Stimulated activated memory B cell treated with anti-CD40 and anti-IgM and Interleukin-4, amounts not matched to agents 10 μg/mL and 1 μg/mL and 100 μg/mL, for 72 hours (primary cell): ENCODE measurements around the gene SLC16A6.
A peak's percentile ranks its signal among the peaks of the same experiment; 100 is the strongest.

Experiments
- ATAC-seq: fragments of 150-1000 bp; cut with Tn5 transposase; 2 replicates; pipeline ENCODE4 v1.10.0; 2021
- H3K27ac Mint-ChIP-seq: one replicate; pipeline ENCODE4 v1.8.0; 2022; ENCODE audit warnings: mild to moderate bottlenecking, mixed read lengths
- H3K27me3 Mint-ChIP-seq: one replicate; pipeline ENCODE4 v1.8.0; 2022; ENCODE audit warnings: mixed read lengths
- H3K36me3 Mint-ChIP-seq: one replicate; pipeline ENCODE4 v1.8.0; 2022; ENCODE audit warnings: mixed read lengths
- H3K4me1 Mint-ChIP-seq: one replicate; pipeline ENCODE4 v1.8.0; 2022; ENCODE audit warnings: mixed read lengths
- H3K4me3 Mint-ChIP-seq: one replicate; pipeline ENCODE4 v1.8.0; 2022; ENCODE audit warnings: mild to moderate bottlenecking, moderate library complexity, mixed read lengths
- H3K9me3 Mint-ChIP-seq: one replicate; pipeline ENCODE4 v1.8.0; 2022; ENCODE audit warnings: mixed read lengths

Gene SLC16A6

DNA sequence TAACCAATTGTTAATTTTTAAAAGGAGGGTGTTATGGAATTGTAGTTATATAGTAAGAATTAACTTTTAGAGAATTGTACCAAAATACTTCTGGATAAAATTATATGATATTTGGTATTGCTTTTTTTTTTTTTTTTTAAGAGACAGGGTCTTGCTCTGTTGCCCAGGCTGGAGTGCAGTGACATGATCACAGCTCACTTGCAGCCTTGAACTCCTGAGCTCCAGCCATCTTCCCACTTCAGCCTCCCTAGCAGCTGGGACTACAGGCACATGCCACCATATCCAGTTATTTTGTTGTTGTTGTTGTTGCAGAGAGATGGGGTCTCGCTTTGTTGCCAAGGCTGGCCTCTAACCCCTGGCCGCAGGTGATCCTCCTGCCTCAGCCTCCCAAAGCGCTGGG lies 8.9 kb upstream of the SLC16A6 start:
- Mint-ChIP-seq H3K9me3 (no peaks in the 10 kb centered on the region), H3K27me3 (no peaks in the 10 kb centered on the region), H3K4me1 (peaks cover 15% of the 10 kb centered on the region), H3K4me3 (no peak overlapping the region), H3K36me3 (peaks cover 6% of the 10 kb centered on the region), H3K27ac (no peak overlapping the region)
- no peak for ATAC-seq

DNA sequence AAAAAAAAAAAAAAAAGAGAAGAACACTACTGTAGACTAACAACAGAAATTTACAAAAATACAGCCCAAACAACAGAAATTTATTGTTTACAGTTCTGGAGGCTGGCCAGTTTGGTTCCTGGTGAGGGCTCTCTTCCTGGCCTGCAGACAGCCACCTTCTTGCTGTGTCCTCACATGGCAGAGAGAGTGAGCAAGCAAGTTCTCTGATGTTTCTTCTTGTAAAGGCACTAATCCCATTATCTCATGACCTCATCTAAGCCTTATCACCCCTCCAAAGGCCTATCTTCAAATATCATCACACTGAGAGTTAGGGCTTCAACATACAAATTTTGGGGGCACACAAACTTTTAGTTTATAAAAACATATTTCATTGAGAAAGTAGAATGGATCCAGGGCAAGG lies 7.7 kb upstream of the SLC16A6 start:
- H3K4me3 Mint-ChIP-seq: no peak overlapping the region
- H3K4me1 Mint-ChIP-seq: peaks cover 18% of the 10 kb centered on the region
- no peak overlapping the region for H3K27ac Mint-ChIP-seq
- no peak for ATAC-seq
- no peaks in the 10 kb centered on the region for H3K27me3 Mint-ChIP-seq
- no peaks in the 10 kb centered on the region for H3K9me3 Mint-ChIP-seq
- H3K36me3 Mint-ChIP-seq: peaks cover 6% of the 10 kb centered on the region

- H3K27ac Mint-ChIP-seq: no peak overlapping the region
- H3K4me3 Mint-ChIP-seq: no peak overlapping the region
- peaks cover 6% of the 10 kb centered on the region for H3K36me3 Mint-ChIP-seq
- ATAC-seq: no peak
- peaks cover 25% of the 10 kb centered on the region for H3K4me1 Mint-ChIP-seq
- no peaks in the 10 kb centered on the region for H3K9me3 Mint-ChIP-seq
- H3K27me3 Mint-ChIP-seq: no peaks in the 10 kb centered on the region
Measured at GRCh38 chr17:68297195-68297594, 6.3 kb upstream of the SLC16A6 start.

DNA sequence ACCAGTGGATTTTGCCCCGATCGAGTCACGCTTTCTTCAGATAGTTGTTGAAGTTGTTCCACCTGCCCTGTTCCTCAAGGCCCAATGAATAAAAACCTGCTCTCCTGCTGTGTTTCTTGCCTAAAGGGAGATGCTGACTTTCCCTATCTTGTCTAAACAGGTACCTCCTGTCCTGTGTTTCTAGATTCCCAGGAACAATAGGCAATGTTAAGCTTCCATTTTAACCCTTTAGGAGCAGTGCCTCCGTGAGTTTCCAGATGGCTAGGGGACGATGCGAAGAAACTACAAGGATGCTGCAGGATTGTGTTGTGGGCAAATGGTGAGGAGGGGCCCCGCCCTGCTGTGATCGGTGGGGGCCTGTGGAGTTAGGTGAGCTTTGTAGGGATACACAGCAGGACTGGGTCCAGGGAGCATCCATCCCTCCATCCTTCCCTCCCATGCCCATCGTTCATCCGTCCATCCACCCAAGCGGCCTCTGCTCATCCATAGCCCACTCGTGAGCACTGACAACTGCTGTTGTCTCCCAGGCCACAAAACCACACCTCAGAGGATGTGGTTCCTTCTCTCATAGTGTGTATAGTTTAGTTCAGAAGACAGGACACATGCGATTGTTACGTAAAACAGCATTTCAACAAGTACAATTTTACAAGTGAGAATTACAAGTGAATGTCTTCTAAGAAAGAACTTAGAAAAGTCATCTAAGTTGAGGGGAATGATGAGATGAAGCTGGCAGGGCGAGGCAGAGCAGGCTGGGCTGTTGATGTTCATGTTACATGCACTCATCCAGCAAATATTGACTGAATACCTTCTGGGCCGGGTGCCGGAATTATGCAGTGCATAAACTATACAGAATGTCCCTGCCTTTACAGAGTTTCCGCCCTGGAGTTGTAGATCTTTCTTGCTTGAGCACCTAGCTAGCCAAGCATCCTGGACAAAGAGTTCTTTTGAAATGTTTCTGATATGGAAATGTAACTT lies 5.6 kb upstream of the SLC16A6 start:
- H3K27ac Mint-ChIP-seq: no peak overlapping the region
- no peak overlapping the region for H3K4me3 Mint-ChIP-seq
- no peak for ATAC-seq
- H3K4me1 Mint-ChIP-seq: peaks cover 28% of the 10 kb centered on the region
- H3K36me3 Mint-ChIP-seq: peaks cover under 1% of the 10 kb centered on the region
- no peaks in the 10 kb centered on the region for H3K27me3 Mint-ChIP-seq
- H3K9me3 Mint-ChIP-seq: no peaks in the 10 kb centered on the region

- no peak overlapping the region for H3K4me3 Mint-ChIP-seq
- no peaks in the 10 kb centered on the region for H3K9me3 Mint-ChIP-seq
- H3K36me3 Mint-ChIP-seq: no peaks in the 10 kb centered on the region
- no peak overlapping the region for H3K27ac Mint-ChIP-seq
- ATAC-seq: no peak
- no peaks in the 10 kb centered on the region for H3K27me3 Mint-ChIP-seq
- peaks cover 39% of the 10 kb centered on the region for H3K4me1 Mint-ChIP-seq
Measured at GRCh38 chr17:68295086-68295485, 4.2 kb upstream of the SLC16A6 start.

GRCh38 chr17:68294617-68295016 lies 3.7 kb upstream of the SLC16A6 start:
- no peaks in the 10 kb centered on the region for H3K36me3 Mint-ChIP-seq
- no peaks in the 10 kb centered on the region for H3K27me3 Mint-ChIP-seq
- H3K4me3 Mint-ChIP-seq: no peak overlapping the region
- H3K27ac Mint-ChIP-seq: no peak overlapping the region
- H3K9me3 Mint-ChIP-seq: no peaks in the 10 kb centered on the region
- no peak for ATAC-seq
- H3K4me1 Mint-ChIP-seq: peaks cover 44% of the 10 kb centered on the region

- Mint-ChIP-seq H3K27ac (no peak overlapping the region), H3K4me3 (no peak overlapping the region), H3K27me3 (no peaks in the 10 kb centered on the region), H3K36me3 (no peaks in the 10 kb centered on the region), H3K4me1 (peaks cover 46% of the 10 kb centered on the region), H3K9me3 (no peaks in the 10 kb centered on the region)
- no peak for ATAC-seq
Measured at GRCh38 chr17:68294196-68294555, 3.2 kb upstream of the SLC16A6 start.

DNA sequence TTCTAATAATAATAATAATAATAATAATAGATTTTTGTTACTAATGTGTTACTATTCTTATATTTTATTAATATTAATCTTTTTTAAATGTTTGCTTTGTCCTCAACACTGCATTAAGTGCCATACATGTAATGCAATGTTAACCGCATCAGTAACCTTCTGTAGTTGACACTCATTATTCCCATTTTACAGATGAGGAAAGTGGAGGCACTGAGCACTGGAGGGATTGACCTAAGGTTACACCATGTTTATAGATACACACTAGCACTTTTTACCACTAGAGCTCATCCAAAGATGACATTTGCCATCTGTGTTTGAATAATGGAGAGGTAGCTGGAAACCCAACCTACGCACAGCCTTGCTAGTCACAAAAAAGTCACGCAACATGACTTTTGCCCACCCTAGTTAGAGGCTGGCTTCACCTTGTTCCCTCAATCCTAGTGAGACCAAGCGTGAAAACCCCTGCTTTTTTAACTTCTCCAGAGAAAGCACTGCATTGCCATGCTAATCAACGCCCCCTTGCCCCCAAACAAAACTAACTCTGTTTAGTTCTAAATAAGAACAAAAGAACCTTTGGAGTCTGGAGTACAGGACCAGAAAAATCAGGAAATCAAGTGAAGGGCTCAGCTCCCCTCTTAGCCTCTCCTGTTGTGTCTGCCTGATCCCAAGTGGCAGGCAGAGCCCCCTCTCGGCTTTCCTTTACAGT lies 2.7 kb upstream of the SLC16A6 start:
- H3K9me3 Mint-ChIP-seq: no peaks in the 10 kb centered on the region
- no peak overlapping the region for H3K27ac Mint-ChIP-seq
- no peak overlapping the region for H3K4me3 Mint-ChIP-seq
- H3K4me1 Mint-ChIP-seq: peaks cover 52% of the 10 kb centered on the region
- no peaks in the 10 kb centered on the region for H3K27me3 Mint-ChIP-seq
- ATAC-seq: no peak
- no peaks in the 10 kb centered on the region for H3K36me3 Mint-ChIP-seq

DNA sequence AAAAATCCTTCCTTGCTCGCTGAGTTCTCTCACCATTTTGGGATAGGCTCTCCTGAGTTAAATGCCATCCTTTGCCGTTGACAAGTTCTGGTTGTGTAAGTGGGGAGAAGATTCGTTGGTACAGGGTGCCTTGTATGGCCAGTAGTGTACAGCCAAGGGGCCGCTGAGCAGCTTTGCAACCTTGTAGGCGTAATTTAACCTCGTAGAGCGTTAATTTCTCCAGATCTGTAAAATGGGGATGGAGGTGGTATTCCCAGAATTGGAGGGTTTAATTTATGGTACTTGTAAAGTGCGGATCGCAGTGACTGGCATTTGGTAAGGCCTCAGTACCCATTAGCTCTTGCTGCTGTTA lies 1.7 kb upstream of the SLC16A6 start:
- H3K27me3 Mint-ChIP-seq: no peaks in the 10 kb centered on the region
- no peak for ATAC-seq
- peaks cover 61% of the 10 kb centered on the region for H3K4me1 Mint-ChIP-seq
- peak overlapping the region; percentile 100 for H3K27ac Mint-ChIP-seq
- no peaks in the 10 kb centered on the region for H3K9me3 Mint-ChIP-seq
- H3K36me3 Mint-ChIP-seq: no peaks in the 10 kb centered on the region
- peak overlapping the region; percentile 92 for H3K4me3 Mint-ChIP-seq

GRCh38 chr17:68291836-68292688 lies 1.1 kb upstream of the SLC16A6 start:
- Mint-ChIP-seq H3K27me3 (no peaks in the 10 kb centered on the region), H3K4me1 (peaks cover 66% of the 10 kb centered on the region), H3K4me3 (peak overlapping the region; percentile 92), H3K9me3 (no peaks in the 10 kb centered on the region), H3K27ac (peak overlapping the region; percentile 100), H3K36me3 (no peaks in the 10 kb centered on the region)
- ATAC-seq: peak; percentile 89

DNA sequence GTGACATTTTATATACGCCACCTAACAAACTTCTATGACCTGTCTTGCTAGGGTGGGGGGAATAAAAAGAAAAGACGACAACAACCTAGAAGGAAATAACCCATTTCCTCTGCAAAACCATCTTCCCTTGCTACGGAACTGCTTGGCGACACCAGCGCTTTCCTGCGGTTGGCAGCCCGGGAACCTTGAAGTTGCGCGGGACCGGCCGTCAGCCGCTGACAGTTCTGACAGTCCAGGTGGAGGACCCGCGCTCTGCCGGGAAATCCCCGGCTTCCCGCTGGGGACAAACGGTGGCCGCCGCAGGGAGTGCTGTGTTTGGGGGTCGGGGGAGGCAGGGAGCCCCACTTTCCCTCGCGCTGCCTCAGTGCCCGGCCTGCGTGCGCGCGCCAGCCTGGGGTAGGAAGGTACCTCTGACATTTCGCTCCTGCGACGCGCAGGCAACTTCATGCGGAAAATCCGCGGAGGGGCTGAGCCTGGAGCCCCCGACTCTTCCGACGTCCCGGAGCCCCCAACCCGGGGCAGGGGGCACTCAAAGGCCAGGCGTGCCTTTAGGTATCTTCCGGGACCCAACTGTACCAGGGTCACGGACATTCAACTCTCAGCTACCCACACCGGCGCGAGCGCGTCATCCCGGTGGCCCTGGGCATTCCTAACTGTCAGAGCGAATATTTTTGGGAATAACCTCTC lies 516 bp downstream of the SLC16A6 start:
- Mint-ChIP-seq H3K9me3 (no peaks in the 10 kb centered on the region), H3K4me3 (peak overlapping the region; percentile 95), H3K4me1 (peaks cover 55% of the 10 kb centered on the region), H3K27me3 (no peaks in the 10 kb centered on the region), H3K36me3 (no peaks in the 10 kb centered on the region), H3K27ac (peak overlapping the region; percentile 100)
- no peak for ATAC-seq

DNA sequence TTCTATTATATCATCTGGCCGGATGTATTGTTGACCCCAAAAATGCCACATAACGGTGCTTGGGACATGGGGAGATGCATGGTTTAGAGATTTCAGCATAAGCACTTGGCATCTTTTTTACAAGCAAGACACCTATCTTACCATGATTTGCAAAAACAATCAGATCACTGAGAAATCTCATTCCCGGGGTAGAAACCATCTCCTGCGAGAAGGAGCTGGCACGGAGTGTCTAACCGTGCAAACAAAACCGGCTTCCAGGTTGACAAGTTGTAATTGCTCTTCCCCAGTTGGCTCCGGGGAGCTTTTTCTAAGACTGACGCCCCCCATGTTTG lies 1.0 kb downstream of the SLC16A6 start:
- no peak for ATAC-seq
- no peaks in the 10 kb centered on the region for H3K27me3 Mint-ChIP-seq
- no peaks in the 10 kb centered on the region for H3K9me3 Mint-ChIP-seq
- H3K36me3 Mint-ChIP-seq: no peaks in the 10 kb centered on the region
- H3K4me1 Mint-ChIP-seq: peaks cover 52% of the 10 kb centered on the region
- H3K4me3 Mint-ChIP-seq: peak overlapping the region; percentile 95
- peak overlapping the region; percentile 100 for H3K27ac Mint-ChIP-seq

DNA sequence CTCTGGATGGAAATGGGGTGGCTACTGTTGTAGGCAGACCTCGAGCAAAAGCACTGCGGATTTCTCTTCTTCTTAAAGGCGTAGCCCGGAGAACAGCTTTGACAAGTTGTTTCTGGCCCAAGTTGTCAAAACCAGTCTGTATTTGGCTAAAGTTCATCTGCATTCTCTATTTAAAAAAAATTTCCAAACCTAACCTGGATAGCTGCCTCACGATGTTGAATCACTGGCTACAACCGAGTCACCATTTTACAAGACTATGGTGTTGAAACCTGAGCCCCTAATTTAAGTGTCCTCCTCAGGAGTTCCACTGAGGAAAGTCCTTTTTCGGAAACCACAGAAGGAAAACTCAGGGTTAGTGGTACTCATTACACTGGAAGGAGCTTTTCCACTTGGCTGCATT lies 1.5 kb downstream of the SLC16A6 start:
- ATAC-seq: no peak
- Mint-ChIP-seq H3K36me3 (no peaks in the 10 kb centered on the region), H3K27me3 (no peaks in the 10 kb centered on the region), H3K9me3 (no peaks in the 10 kb centered on the region), H3K4me3 (peak overlapping the region; percentile 95), H3K27ac (peak overlapping the region; percentile 100), H3K4me1 (peaks cover 49% of the 10 kb centered on the region)

DNA sequence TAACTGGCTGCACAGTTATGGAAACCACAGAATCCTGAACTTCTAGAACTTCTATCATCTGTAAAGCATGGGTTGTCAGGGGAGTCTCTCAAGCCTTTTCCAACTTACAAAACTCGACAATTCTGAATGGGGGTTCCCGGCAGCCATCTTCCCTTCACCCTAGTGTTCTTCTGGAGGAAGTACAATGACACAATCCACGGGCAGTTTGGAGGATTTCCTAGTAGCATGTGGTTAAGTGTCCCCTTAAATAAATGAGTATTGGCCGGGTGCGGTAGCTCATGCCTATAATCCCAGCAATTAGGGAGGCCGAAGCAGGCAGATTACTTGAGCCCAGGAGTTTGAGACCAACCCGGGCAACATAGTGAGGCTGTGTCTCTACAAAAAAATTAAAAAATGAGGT lies 2.1 kb downstream of the SLC16A6 start:
- peaks cover 49% of the 10 kb centered on the region for H3K4me1 Mint-ChIP-seq
- ATAC-seq: no peak
- no peaks in the 10 kb centered on the region for H3K27me3 Mint-ChIP-seq
- H3K27ac Mint-ChIP-seq: peak overlapping the region; percentile 89
- H3K9me3 Mint-ChIP-seq: no peaks in the 10 kb centered on the region
- H3K36me3 Mint-ChIP-seq: no peaks in the 10 kb centered on the region
- peak overlapping the region; percentile 61 for H3K4me3 Mint-ChIP-seq

GRCh38 chr17:68288375-68288774 lies 2.6 kb downstream of the SLC16A6 start:
- Mint-ChIP-seq H3K4me3 (peak overlapping the region; percentile 61), H3K4me1 (peaks cover 49% of the 10 kb centered on the region), H3K27me3 (no peaks in the 10 kb centered on the region), H3K36me3 (no peaks in the 10 kb centered on the region), H3K27ac (peak overlapping the region; percentile 89), H3K9me3 (no peaks in the 10 kb centered on the region)
- peak; percentile 44 for ATAC-seq
